ENCODE data around the gene UGP2.
"Not testable (repeated sequence)": the region's sequence is repeated elsewhere in the genome, so short reads cannot be mapped to it uniquely, and the experiment has no call there.

Gene UGP2

DNA sequence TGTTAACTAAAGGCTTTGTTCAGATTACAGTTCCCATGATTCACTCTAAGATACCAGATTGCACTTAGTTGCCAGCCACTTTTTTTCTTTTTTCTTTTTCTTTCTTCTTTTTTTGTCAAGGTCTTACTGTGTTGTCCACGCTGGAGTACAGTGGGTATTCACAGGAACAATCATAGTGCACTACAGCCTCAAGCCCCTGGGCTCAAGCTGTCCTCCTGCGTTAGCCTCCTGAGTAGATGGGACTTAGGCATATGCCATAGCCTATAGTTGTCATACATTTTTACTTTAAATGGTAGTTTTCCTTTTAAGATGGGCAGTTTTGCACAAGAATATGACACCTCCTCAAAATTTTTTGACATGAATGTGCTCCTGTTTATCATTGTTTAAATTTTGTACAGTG lies 2.1 kb downstream of the UGP2 start:
- peaks cover 5% of the 10 kb centered on the region; the same call in 1 of the 2 replicates for H4K20me1 ChIP-seq (ENCODE audit: insufficient read depth)
- H3K27ac ChIP-seq, result no peak overlapping the region
- H3K36me3 ChIP-seq (ENCODE audit: insufficient read depth), result no peaks in the 10 kb centered on the region
- H3K27me3 ChIP-seq (ENCODE audit: insufficient read depth, low read depth), result no peaks in the 10 kb centered on the region
- H3K9ac ChIP-seq, result no peak overlapping the region
- H3K4me3 ChIP-seq (IDR thresholded peaks at IDR 0.05; ENCODE audit: insufficient read depth, low read depth, low read length), result no peak overlapping the region
- TF ChIP-seq, protein P1, sequence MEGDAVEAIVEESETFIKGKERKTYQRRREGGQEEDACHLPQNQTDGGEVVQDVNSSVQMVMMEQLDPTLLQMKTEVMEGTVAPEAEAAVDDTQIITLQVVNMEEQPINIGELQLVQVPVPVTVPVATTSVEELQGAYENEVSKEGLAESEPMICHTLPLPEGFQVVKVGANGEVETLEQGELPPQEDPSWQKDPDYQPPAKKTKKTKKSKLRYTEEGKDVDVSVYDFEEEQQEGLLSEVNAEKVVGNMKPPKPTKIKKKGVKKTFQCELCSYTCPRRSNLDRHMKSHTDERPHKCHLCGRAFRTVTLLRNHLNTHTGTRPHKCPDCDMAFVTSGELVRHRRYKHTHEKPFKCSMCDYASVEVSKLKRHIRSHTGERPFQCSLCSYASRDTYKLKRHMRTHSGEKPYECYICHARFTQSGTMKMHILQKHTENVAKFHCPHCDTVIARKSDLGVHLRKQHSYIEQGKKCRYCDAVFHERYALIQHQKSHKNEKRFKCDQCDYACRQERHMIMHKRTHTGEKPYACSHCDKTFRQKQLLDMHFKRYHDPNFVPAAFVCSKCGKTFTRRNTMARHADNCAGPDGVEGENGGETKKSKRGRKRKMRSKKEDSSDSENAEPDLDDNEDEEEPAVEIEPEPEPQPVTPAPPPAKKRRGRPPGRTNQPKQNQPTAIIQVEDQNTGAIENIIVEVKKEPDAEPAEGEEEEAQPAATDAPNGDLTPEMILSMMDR (conservative IDR thresholded peaks at IDR 0.05; ENCODE audit: low read depth, low read length), result no peak
- peaks cover 61% of the 10 kb centered on the region for H3K79me2 ChIP-seq (ENCODE audit: insufficient read depth, low read depth)
- no peak overlapping the region; the same call in 1 of the 2 replicates for H3K4me2 ChIP-seq
- peaks cover 24% of the 10 kb centered on the region for H3K4me1 ChIP-seq (ENCODE audit: low read depth, poor library complexity, severe bottlenecking)
- H2AFZ ChIP-seq (ENCODE audit: low read depth), result no peak overlapping the region

DNA sequence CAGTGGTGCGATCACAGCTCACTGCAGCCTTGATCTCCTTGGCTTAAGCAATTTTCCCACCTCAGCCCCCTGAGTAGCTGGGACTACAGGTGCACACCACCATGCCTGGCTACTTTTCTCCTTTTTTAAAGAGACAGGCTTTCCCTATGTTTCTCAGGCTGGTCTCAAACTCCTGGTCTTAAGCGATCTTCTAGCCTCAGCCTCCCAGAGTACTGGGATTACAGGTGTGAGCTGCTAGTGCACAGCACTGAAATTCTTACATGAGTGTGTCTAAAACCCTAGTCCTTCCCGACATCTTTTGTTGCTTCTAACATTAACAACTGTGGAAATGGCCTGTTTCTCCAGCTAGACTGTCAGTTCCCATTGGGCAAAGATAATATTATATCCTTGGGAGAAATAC lies 2.9 kb downstream of the UGP2 start:
- no peaks in the 10 kb centered on the region for H3K27me3 ChIP-seq (ENCODE audit: insufficient read depth, low read depth)
- H3K4me1 ChIP-seq (ENCODE audit: low read depth, poor library complexity, severe bottlenecking), result peaks cover 30% of the 10 kb centered on the region
- no peak overlapping the region for H3K4me2 ChIP-seq
- no peak overlapping the region for H2AFZ ChIP-seq (ENCODE audit: low read depth)
- H3K27ac ChIP-seq, result no peak overlapping the region
- no peaks in the 10 kb centered on the region for H3K36me3 ChIP-seq (ENCODE audit: insufficient read depth)
- H3K79me2 ChIP-seq (ENCODE audit: insufficient read depth, low read depth), result peaks cover 69% of the 10 kb centered on the region
- peaks cover 5% of the 10 kb centered on the region; the same call in 1 of the 2 replicates for H4K20me1 ChIP-seq (ENCODE audit: insufficient read depth)
- H3K9ac ChIP-seq, result no peak overlapping the region
- no peak overlapping the region for H3K4me3 ChIP-seq (IDR thresholded peaks at IDR 0.05; ENCODE audit: insufficient read depth, low read depth, low read length)
- TF ChIP-seq, protein P1 (conservative IDR thresholded peaks at IDR 0.05; ENCODE audit: low read depth, low read length), result no peak

DNA sequence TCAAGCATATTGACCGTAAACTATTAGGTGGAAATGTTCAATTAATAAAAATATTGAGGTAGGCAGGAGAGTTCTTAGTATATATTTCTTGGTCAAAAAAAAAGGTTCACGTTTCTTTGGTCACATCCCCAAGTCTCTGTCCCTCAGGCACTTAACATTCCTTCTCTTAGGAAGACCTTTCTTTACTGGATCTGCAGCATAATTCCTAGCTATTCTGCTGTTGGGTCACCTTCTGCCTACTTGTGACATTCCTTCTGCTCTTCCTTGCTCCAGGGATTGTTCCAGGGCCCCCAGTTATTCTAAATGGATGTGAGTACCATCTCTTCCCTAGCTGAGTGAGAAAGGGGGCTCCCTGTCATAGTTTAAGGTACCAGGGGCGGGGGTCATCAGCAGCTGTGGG lies 4.2 kb downstream of the UGP2 start:
- no peak overlapping the region for H3K4me2 ChIP-seq

DNA sequence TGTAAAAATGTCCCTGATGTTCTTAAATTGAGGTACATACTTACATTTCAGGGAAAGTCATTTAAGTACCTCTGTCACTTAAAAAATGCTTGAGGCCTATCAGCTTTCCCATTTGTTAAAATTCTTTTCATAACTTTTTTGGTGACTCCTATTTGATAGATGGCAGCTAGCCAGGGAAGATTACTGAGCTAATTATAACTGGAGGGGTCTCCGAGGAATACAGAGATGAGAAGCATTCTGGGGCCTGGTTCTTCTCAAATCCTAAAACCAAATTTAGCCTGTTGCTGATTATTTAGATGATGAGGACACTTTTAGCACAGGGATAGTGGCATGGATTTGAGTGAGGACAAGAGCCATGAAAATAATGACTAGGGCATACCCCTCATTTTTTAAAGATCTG lies 4.8 kb downstream of the UGP2 start:
- Histone ChIP-seq H3K36me3 (ENCODE audit: insufficient read depth) (no peaks in the 10 kb centered on the region), H3K4me1 (ENCODE audit: low read depth, poor library complexity, severe bottlenecking) (peaks cover 24% of the 10 kb centered on the region), H3K27ac (no peak overlapping the region), H4K20me1 (ENCODE audit: insufficient read depth) (peaks cover 5% of the 10 kb centered on the region; the same call in 1 of the 2 replicates), H3K9ac (no peak overlapping the region), H3K4me3 (IDR thresholded peaks at IDR 0.05; ENCODE audit: insufficient read depth, low read depth, low read length) (no peak overlapping the region), H2AFZ (ENCODE audit: low read depth) (no peak overlapping the region), H3K27me3 (ENCODE audit: insufficient read depth, low read depth) (no peaks in the 10 kb centered on the region), H3K4me2 (no peak overlapping the region), H3K79me2 (ENCODE audit: insufficient read depth, low read depth) (peaks cover 85% of the 10 kb centered on the region)
- TF ChIP-seq, protein P1 (conservative IDR thresholded peaks at IDR 0.05; ENCODE audit: low read depth, low read length), result no peak

More for the DNA sequence above, 4.2 kb downstream of the UGP2 start:
- Histone ChIP-seq H3K27me3 (ENCODE audit: insufficient read depth, low read depth) (no peaks in the 10 kb centered on the region), H3K9ac (no peak overlapping the region), H3K4me1 (ENCODE audit: low read depth, poor library complexity, severe bottlenecking) (peaks cover 24% of the 10 kb centered on the region), H4K20me1 (ENCODE audit: insufficient read depth) (peaks cover 5% of the 10 kb centered on the region; the same call in 1 of the 2 replicates), H3K79me2 (ENCODE audit: insufficient read depth, low read depth) (peaks cover 78% of the 10 kb centered on the region), H2AFZ (ENCODE audit: low read depth) (no peak overlapping the region), H3K27ac (no peak overlapping the region), H3K36me3 (ENCODE audit: insufficient read depth) (no peaks in the 10 kb centered on the region), H3K4me3 (IDR thresholded peaks at IDR 0.05; ENCODE audit: insufficient read depth, low read depth, low read length) (no peak overlapping the region)
- TF ChIP-seq, protein P1 (conservative IDR thresholded peaks at IDR 0.05; ENCODE audit: low read depth, low read length), result no peak

DNA sequence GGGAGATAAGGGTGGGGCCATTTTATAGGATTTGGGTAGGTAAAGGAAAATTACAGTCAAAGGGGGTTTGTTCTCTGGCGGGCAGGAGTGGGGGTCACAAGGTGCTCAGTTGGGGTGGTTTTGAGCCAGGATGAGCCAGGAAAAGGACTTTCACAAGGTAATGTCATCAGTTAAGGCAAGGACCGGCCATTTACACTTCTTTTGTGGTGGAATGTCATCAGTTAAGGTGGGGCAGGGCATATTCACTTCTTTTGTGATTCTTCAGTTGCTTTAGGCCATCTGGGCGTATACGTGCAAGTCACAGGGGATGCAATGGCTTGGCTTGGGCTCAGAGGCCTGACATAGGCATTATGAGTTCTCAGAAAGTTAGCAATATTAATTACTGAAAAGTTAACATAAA lies 5.9 kb downstream of the UGP2 start:
- not testable (repeated sequence) for H3K27me3 ChIP-seq (ENCODE audit: insufficient read depth, low read depth); H3K9ac ChIP-seq; H4K20me1 ChIP-seq (ENCODE audit: insufficient read depth); H3K36me3 ChIP-seq (ENCODE audit: insufficient read depth); H3K4me3 ChIP-seq (IDR thresholded peaks at IDR 0.05; ENCODE audit: insufficient read depth, low read depth, low read length); H3K4me2 ChIP-seq; H3K27ac ChIP-seq; H2AFZ ChIP-seq (ENCODE audit: low read depth)
- Histone ChIP-seq H3K4me1 (ENCODE audit: low read depth, poor library complexity, severe bottlenecking) (peaks cover 23% of the 10 kb centered on the region), H3K79me2 (ENCODE audit: insufficient read depth, low read depth) (peaks cover 86% of the 10 kb centered on the region)

Measured in KMS-11 (cell line).